Neuronal stem cell (in vitro differentiated cells): ENCODE results near the gene CMTM1.
"Not testable (repeated sequence)": the region's sequence is repeated elsewhere in the genome, so short reads cannot be mapped to it uniquely, and the experiment has no call there.

ENCODE experiments used
- DNase-seq: peaks from one replicate; pipeline ENCODE4 v3.0.0-alpha.2; 2013; ENCODE audit warnings: low spot score
- H2AFZ ChIP-seq: one replicate; pipeline ENCODE4 v1.6.1; 2013; ENCODE audit warnings: mild to moderate bottlenecking, low read length, inconsistent platforms
- H2AK5ac ChIP-seq: 2 replicates; pipeline ENCODE4 v1.6.1; 2013; ENCODE audit warnings: low read depth, mild to moderate bottlenecking, inconsistent platforms, low read length, moderate library complexity, mixed read lengths
- H2BK120ac ChIP-seq: 2 replicates; pipeline ENCODE4 v1.6.1; 2013; ENCODE audit warnings: low read depth, mild to moderate bottlenecking, inconsistent platforms, low read length, moderate library complexity, mixed read lengths
- H2BK12ac ChIP-seq: one replicate; pipeline ENCODE4 v1.6.1; 2013; ENCODE audit warnings: low read length, inconsistent platforms
- H2BK15ac ChIP-seq: 2 replicates; pipeline ENCODE4 v1.6.1; 2013; ENCODE audit warnings: mild to moderate bottlenecking, low read length, inconsistent platforms, mixed read lengths
- H2BK5ac ChIP-seq: one replicate; pipeline ENCODE4 v1.6.1; 2013; ENCODE audit warnings: inconsistent platforms, mild to moderate bottlenecking, low read length, moderate library complexity
- H3K14ac ChIP-seq: one replicate; pipeline ENCODE4 v1.6.1; 2013; ENCODE audit warnings: low read length, inconsistent platforms
- H3K18ac ChIP-seq: 2 replicates; pipeline ENCODE4 v1.6.1; 2013; ENCODE audit warnings: low read length, inconsistent platforms
- H3K23ac ChIP-seq: 2 replicates; pipeline ENCODE4 v1.6.1; 2013; ENCODE audit warnings: low read depth, mild to moderate bottlenecking, mixed read lengths, low read length, inconsistent platforms; ENCODE audit not compliant: poor library complexity
- H3K27ac ChIP-seq: replicated peaks from 3 replicates; pipeline ENCODE4 v1.5.1; 2013; ENCODE audit warnings: low read length, inconsistent platforms
- H3K27me3 ChIP-seq, 3 experiments: 2 replicates each; pipeline ENCODE4 v1.6.1; 2013; ENCODE audit warnings: low read length in 3 of 3, mild to moderate bottlenecking in 2 of 3, inconsistent platforms in 1 of 3, low read depth in 1 of 3, mixed read lengths in 1 of 3, moderate library complexity in 1 of 3; ENCODE audit not compliant: control insufficient read depth in 3 of 3, insufficient read depth in 3 of 3
- H3K36me3 ChIP-seq, 2 donors: replicated peaks in 1 of 2; 2 replicates each; pipeline ENCODE4 v1.6.1; 2013; ENCODE audit warnings: low read length in 2 of 2; ENCODE audit not compliant: control insufficient read depth in 2 of 2, insufficient read depth in 2 of 2
- H3K4ac ChIP-seq: 2 replicates; pipeline ENCODE4 v1.6.1; 2013; ENCODE audit warnings: inconsistent platforms, mild to moderate bottlenecking, low read length, moderate library complexity
- H3K4me1 ChIP-seq, 2 donors: 1 replicate in 1 of 2; 2 replicates in 1 of 2; pipeline ENCODE4 v1.6.1; 2013; ENCODE audit warnings: low read length in 2 of 2, low read depth in 1 of 2; ENCODE audit not compliant: control insufficient read depth in 2 of 2, insufficient read depth in 1 of 2
- H3K4me2 ChIP-seq: one replicate; pipeline ENCODE4 v1.6.1; 2013; ENCODE audit warnings: mild to moderate bottlenecking, low read length, inconsistent platforms; ENCODE audit not compliant: insufficient read depth, poor library complexity, severe bottlenecking
- H3K4me3 ChIP-seq, 2 donors: 2 replicates each; pipeline ENCODE4 v1.5.1; 2013; ENCODE audit warnings: low read length in 2 of 2, mild to moderate bottlenecking in 2 of 2, inconsistent platforms in 1 of 2, moderate library complexity in 1 of 2
- H3K79me1 ChIP-seq: one replicate; pipeline ENCODE4 v1.6.1; 2013; ENCODE audit warnings: low read depth, mild to moderate bottlenecking, inconsistent platforms, low read length, moderate library complexity
- H3K9ac ChIP-seq: one replicate; pipeline ENCODE4 v1.6.1; 2013; ENCODE audit warnings: mild to moderate bottlenecking, low read depth, low read length, inconsistent platforms; ENCODE audit not compliant: poor library complexity
- H3K9me3 ChIP-seq, 2 donors: replicated peaks in 1 of 2; 2 replicates each; pipeline versions ENCODE3 to v1.6.1; 2013; ENCODE audit warnings: low read length in 2 of 2, mild to moderate bottlenecking in 2 of 2, inconsistent platforms in 1 of 2, low read depth in 1 of 2, mixed read lengths in 1 of 2, moderate library complexity in 1 of 2; ENCODE audit not compliant: control insufficient read depth in 2 of 2, insufficient read depth in 1 of 2
- H4K8ac ChIP-seq: one replicate; pipeline ENCODE4 v1.6.1; 2013; ENCODE audit warnings: low read depth, mild to moderate bottlenecking, inconsistent platforms, low read length, moderate library complexity
- H4K91ac ChIP-seq: one replicate; pipeline ENCODE4 v1.6.1; 2013; ENCODE audit warnings: low read length, low read depth, mild to moderate bottlenecking, inconsistent platforms; ENCODE audit not compliant: poor library complexity
- WGBS, 2 donors: extraction: QIAGEN DNeasy Blood & Tissue Kit; methylation state at CpG; one replicate each; pipeline ENCODE4 v1.1.7; 2013; ENCODE audit warnings: missing lambda C conversion rate in 2 of 2, mixed read lengths in 1 of 2; ENCODE audit not compliant: insufficient read length in 2 of 2, insufficient replicate concordance in 1 of 2; ENCODE audit errors: extremely low coverage in 2 of 2; 5-methylcytosine and 5-hydroxymethylcytosine counted together

CMTM1 gene

DNA sequence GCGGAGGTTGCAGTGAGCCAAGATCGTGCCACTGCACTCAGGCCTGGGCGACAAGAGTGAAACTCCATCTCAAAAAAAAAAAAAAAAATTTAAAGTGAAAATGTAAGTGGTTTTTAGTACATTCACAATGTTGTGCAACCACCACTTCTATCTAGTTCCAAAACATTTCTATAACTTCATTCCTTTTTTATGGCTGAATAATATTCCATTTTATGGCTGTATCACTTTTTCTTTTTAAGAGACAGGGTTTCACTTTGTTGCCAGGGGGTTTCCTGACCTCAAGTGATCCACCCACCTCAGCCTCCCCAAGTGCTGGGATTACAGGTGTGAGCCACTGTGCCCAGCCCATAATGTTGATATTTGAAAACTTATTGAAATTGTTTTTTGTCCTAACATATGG, 26.6 kb downstream of the CMTM1 start:
- no peak overlapping the region for H2BK15ac ChIP-seq
- no peak overlapping the region for H2AFZ ChIP-seq
- no peak overlapping the region for H3K9ac ChIP-seq
- H3K4me2 ChIP-seq: no peak overlapping the region
- no peak overlapping the region for H3K23ac ChIP-seq
- H3K79me1 ChIP-seq: no peaks in the 10 kb centered on the region
- no peak for DNase-seq
- no peaks in the 10 kb centered on the region for H3K4me1 ChIP-seq
- no peaks in the 10 kb centered on the region for H3K36me3 ChIP-seq
- H2AK5ac ChIP-seq: no peak overlapping the region
- no peaks in the 10 kb centered on the region for H3K27me3 ChIP-seq
- no peak overlapping the region for H2BK5ac ChIP-seq
- no peak overlapping the region for H4K91ac ChIP-seq
- WGBS, 2 donors: no CpG with 5 or more reads among the region's 3 CpGs
- H3K4me3 ChIP-seq: no peak overlapping the region
- H3K27ac ChIP-seq: no peak overlapping the region
- no peak overlapping the region for H2BK12ac ChIP-seq
- no peak overlapping the region for H4K8ac ChIP-seq
- no peaks in the 10 kb centered on the region for H3K9me3 ChIP-seq
- no peak overlapping the region for H3K18ac ChIP-seq
- H3K14ac ChIP-seq: no peak overlapping the region
- no peak overlapping the region for H3K4ac ChIP-seq
- H2BK120ac ChIP-seq: no peak overlapping the region

DNA sequence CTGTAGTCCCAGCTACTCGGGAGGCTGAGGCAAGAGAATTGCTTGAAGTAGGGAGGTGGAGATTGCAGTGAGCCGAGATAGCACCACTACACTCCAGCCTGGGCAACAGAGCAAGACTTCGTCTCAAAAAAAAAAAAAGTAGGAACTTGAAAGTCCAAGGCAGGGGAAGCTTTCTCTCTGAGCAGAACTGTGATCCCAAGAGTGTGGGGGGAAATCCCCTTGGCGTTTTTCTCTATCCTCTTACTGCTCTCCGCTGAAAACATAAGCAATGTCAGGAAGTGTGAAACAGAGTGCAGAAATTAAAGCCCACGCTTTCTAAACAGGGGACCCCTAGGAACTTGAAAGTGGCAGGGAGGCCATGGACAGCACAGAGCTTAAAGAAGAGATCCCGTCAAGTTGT, 28.5 kb downstream of the CMTM1 start:
- no peak for DNase-seq
- H3K4me3 ChIP-seq: no peak overlapping the region
- H3K27me3 ChIP-seq: no peaks in the 10 kb centered on the region
- no peak overlapping the region for H2BK15ac ChIP-seq
- no peak overlapping the region for H3K14ac ChIP-seq
- H4K8ac ChIP-seq: no peak overlapping the region
- no peaks in the 10 kb centered on the region for H3K36me3 ChIP-seq
- no peak overlapping the region for H3K4ac ChIP-seq
- H3K9me3 ChIP-seq: no peaks in the 10 kb centered on the region
- no peak overlapping the region for H3K18ac ChIP-seq
- H3K79me1 ChIP-seq: no peaks in the 10 kb centered on the region
- H3K27ac ChIP-seq: no peak overlapping the region
- H2BK5ac ChIP-seq: no peak overlapping the region
- no peak overlapping the region for H2AFZ ChIP-seq
- H3K9ac ChIP-seq: no peak overlapping the region
- no peak overlapping the region for H3K23ac ChIP-seq
- no peak overlapping the region for H2BK120ac ChIP-seq
- H2BK12ac ChIP-seq: no peak overlapping the region
- H4K91ac ChIP-seq: no peak overlapping the region
- H3K4me2 ChIP-seq: no peak overlapping the region
- no peak overlapping the region for H2AK5ac ChIP-seq
- no CpG with 5 or more reads among the region's 7 CpGs for WGBS, 2 donors
- H3K4me1 ChIP-seq: no peaks in the 10 kb centered on the region

DNA sequence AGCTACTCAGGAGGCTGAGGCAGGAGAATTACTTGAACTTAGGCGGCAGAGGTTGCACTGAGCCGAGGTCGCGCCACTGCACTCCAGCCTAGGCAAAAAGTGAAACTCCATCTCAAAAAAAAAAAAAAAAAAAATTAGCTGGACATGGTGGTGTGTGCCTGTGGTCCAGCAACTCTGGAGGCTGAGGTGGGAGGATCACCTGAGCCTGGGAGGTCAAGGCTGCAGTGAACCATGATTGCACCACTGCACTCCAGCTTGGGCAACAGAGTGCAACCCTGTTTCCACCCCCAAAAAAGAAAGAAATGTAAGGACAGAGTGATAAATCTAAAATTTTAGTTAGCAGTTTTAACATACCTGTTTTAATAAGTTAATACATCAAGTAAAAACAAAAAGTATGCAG, 30.3 kb downstream of the CMTM1 start:
- not testable (repeated sequence) for H3K9ac ChIP-seq, H3K4me2 ChIP-seq, H3K27me3 ChIP-seq, H3K79me1 ChIP-seq, DNase-seq, H2BK5ac ChIP-seq, H2BK12ac ChIP-seq, H3K9me3 ChIP-seq, H3K4me1 ChIP-seq, H4K8ac ChIP-seq, H3K18ac ChIP-seq, H2AFZ ChIP-seq, H2BK15ac ChIP-seq, H3K27ac ChIP-seq, H2AK5ac ChIP-seq, H3K36me3 ChIP-seq, H3K4ac ChIP-seq, H2BK120ac ChIP-seq, H3K14ac ChIP-seq, H3K4me3 ChIP-seq, H4K91ac ChIP-seq, H3K23ac ChIP-seq
- WGBS, 2 donors: no CpG with 5 or more reads among the region's 4 CpGs

DNA sequence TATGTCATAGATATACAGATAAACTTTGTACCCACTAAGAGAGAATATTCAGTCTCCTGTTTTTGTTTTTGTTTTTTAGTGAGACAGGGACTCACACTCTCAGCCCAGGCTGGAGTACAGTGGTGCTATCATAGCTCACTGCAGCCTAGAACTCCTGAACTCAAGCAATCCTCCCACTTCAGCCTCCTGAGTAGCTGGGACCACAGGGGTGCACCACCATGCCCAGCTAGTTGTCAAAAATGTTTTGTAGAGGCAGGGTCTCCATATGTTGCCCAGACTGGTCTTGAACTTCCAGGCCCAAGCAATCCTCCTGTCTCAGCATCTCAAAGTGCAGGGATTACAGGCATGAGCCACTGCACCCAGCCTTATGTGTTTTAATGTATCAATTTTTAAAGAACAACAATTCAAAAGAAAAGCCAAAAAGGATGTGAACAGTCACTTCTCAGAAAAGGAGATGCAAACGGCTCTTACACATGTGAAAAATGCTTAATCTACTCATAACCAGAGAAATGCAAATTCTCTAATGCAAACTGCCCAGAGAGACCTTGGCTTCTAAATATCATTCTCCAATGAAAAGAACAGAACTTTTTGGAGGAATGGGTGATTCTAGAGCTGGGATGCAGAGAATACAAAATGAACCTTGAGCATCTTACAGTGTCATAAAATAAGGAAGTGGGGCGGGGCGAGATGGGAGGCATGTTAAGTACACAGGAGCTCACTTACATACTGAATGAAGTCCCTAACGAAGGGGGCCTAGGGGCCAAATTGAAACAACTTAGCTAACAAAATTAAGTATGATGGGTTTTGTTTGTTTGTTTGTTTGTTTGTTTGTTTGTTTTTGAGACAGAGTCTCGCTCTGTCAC, 31.0 kb downstream of the CMTM1 start:
- Histone ChIP-seq H3K27me3 (no peaks in the 10 kb centered on the region), H3K36me3 (no peaks in the 10 kb centered on the region), H3K23ac (no peak overlapping the region), H2BK120ac (no peak overlapping the region), H3K4me3 (no peak overlapping the region), H2BK5ac (no peak overlapping the region), H3K18ac (no peak overlapping the region), H3K27ac (no peak overlapping the region), H2BK15ac (no peak overlapping the region), H2AK5ac (no peak overlapping the region), H4K8ac (no peak overlapping the region), H3K4me2 (no peak overlapping the region), H2BK12ac (no peak overlapping the region), H3K4ac (no peak overlapping the region), H3K14ac (no peak overlapping the region), H3K9me3 (no peaks in the 10 kb centered on the region), H4K91ac (no peak overlapping the region), H2AFZ (no peak overlapping the region), H3K9ac (no peak overlapping the region), H3K4me1 (no peaks in the 10 kb centered on the region), H3K79me1 (no peaks in the 10 kb centered on the region)
- no CpG with 5 or more reads among the region's 5 CpGs for WGBS, 2 donors
- DNase-seq: no peak
